A549 treated with Mapracorat at 1 μM for 4 hours (cell line): Measurements from ENCODE around the gene KCNMB4. TPM values are rescaled to one million over a fixed set of nuclear protein-coding genes. Genes with fewer than 3 reads are reported as not detected.

Experiments used
- total RNA-seq: library from RNA; stranded (reverse); fragments of 200-300 nt; extraction: Qiagen RNA extraction; gene quantifications from 5 replicates; pipeline ENCODE4 v1.2.3, GENCODE V29; 2022

The KCNMB4 gene
- 0.18 to 0.52 TPM (median 0.26 TPM) in 5 replicates for total RNA-seq

GRCh38 chr12:70365648-70366518 lies at the start of gene KCNMB4:
KCNMB4 (plus strand) TSS chr12:70366290; CDS start chr12:70366735, 445 bp downstream.

Other genes starting within 250 kb of the KCNMB4 start
- 30.9 to 48.8 TPM (median 32.8 TPM) in 5 replicates for gene CNOT2, start 122.9 kb upstream of the KCNMB4 start, total RNA-seq